Measurements from ENCODE around the gene HOXB13.

Gene HOXB13

DNA sequence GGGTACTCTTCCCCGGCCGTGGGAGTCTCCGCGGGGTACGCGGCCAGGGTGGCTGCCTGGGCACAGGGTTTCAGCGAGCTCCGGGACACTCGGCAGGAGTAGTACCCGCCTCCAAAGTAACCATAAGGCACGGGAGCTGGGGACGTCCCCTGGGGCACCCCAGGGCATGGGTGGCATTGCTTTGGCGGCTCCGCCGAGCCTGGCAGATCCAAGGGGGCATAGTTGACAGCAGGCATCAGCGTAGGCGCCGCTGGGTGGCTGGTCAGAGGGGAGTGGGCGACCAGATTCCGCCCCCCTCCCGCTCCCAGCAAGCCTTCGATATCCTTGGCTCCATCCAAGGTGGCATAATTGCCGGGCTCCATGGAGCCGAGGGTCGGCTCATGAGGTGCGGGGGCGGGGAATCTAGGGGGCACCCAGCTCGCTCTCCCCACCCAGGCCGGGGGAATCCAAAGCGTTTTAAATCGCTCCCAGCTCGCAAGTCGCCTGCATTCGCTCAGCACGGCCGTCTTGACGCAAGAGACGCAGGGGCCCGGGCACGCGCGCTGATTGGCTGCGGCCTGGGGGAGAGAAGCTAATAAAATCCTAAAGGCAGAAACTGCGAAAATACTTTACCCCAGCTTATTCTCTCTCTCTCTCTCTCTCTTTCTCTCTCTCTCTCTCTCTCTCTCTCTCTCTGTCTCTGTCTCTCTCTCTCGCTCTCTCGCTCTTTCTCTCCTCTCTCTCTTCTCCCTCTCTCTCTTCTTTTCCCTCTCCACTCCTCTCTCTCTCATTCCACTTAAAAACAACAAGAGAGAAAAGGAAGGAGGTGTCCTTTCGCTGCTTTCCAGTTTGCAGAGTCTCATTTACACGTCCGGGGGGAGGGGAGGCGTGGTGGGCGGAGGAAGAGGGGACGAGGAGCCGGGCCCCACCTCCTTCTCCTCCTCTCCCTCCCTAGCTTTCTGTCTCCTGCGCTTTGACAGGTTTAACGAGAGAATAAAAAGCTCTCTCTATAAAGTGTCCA, at the start of gene HOXB13:
TSS of gene HOXB13 (minus strand) at position 519 of the 1,000 bp plus-strand sequence. CDS start at position 362, 157 bp downstream.
- Histone ChIP-seq H3K4me2 (ENCODE audit: low read length) (no peak within 1 kb of the TSS), H3K27ac (no peak within 1 kb of the TSS), H3K9ac (no peak within 1 kb of the TSS), H3K4me3 (ENCODE audit: low read depth, low read length) (no peak within 1 kb of the TSS), H3K4me1 (no peaks in the 10 kb centered on the region), H3K9me3 (ENCODE audit: control insufficient read depth, low read length) (no peaks in the 10 kb centered on the region), H3K27me3 (ENCODE audit: control insufficient read depth, insufficient read depth, low read length) (peaks cover 41% of the 10 kb centered on the region), H3K79me2 (no peaks in the 10 kb centered on the region), H3K36me3 (ENCODE audit: control insufficient read depth, insufficient read depth, low read length) (no peaks in the 10 kb centered on the region), H2AFZ (no peak within 1 kb of the TSS)
- TF ChIP-seq, protein P1, sequence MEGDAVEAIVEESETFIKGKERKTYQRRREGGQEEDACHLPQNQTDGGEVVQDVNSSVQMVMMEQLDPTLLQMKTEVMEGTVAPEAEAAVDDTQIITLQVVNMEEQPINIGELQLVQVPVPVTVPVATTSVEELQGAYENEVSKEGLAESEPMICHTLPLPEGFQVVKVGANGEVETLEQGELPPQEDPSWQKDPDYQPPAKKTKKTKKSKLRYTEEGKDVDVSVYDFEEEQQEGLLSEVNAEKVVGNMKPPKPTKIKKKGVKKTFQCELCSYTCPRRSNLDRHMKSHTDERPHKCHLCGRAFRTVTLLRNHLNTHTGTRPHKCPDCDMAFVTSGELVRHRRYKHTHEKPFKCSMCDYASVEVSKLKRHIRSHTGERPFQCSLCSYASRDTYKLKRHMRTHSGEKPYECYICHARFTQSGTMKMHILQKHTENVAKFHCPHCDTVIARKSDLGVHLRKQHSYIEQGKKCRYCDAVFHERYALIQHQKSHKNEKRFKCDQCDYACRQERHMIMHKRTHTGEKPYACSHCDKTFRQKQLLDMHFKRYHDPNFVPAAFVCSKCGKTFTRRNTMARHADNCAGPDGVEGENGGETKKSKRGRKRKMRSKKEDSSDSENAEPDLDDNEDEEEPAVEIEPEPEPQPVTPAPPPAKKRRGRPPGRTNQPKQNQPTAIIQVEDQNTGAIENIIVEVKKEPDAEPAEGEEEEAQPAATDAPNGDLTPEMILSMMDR (IDR thresholded peaks at IDR 0.05) = no peak

DNA sequence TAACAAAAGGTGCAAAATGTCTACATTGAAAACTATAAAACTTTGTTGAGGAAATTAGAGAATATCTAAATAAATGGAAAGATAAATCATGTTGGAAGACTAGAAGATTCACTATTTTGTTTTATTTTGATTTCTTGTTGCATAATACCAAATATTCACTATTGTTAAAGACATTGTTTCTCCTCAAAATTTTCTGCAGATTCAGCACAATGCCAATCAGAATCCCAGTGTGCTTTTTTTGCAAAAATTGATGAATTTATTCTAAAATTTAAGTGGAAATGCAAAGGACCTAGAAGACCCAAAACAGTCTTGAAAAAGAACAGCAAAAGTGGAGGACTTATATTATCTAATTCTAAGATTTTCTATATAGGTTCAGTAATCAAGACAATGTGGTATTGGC, 48.1 kb upstream of the HOXB13 start:
- Histone ChIP-seq H3K4me1 (no peaks in the 10 kb centered on the region), H3K79me2 (no peaks in the 10 kb centered on the region), H3K4me2 (ENCODE audit: low read length) (no peak overlapping the region), H3K27me3 (ENCODE audit: control insufficient read depth, insufficient read depth, low read length) (no peaks in the 10 kb centered on the region), H3K4me3 (ENCODE audit: low read depth, low read length) (no peak overlapping the region), H2AFZ (no peak overlapping the region), H3K36me3 (ENCODE audit: control insufficient read depth, insufficient read depth, low read length) (no peaks in the 10 kb centered on the region), H3K9ac (no peak overlapping the region), H3K9me3 (ENCODE audit: control insufficient read depth, low read length) (no peaks in the 10 kb centered on the region), H3K27ac (no peak overlapping the region)
- TF ChIP-seq, protein P1 (IDR thresholded peaks at IDR 0.05) = no peak

DNA sequence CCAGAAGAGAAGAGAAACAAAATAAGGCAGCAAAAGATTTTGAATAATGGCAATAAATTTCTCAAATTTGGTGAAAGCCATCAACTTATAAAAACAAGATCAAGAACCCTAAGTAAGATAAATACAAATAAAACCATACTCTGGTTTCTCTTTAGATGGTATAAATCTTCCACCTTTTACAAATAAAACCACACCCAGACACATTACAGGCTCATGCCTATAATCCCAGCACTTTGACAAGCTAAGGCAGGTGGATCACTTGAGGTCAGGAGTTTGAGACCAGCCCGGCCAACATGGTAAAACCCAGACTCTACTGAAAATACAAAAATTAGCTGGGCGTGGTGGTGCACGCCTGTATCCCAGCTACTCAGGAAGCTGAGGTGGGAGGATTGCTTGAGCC, 44.7 kb upstream of the HOXB13 start:
- Histone ChIP-seq H3K9ac (no peak overlapping the region), H3K27ac (no peak overlapping the region), H3K4me2 (ENCODE audit: low read length) (no peak overlapping the region), H3K79me2 (no peaks in the 10 kb centered on the region), H3K36me3 (ENCODE audit: control insufficient read depth, insufficient read depth, low read length) (no peaks in the 10 kb centered on the region), H3K9me3 (ENCODE audit: control insufficient read depth, low read length) (no peaks in the 10 kb centered on the region), H3K27me3 (ENCODE audit: control insufficient read depth, insufficient read depth, low read length) (no peaks in the 10 kb centered on the region), H3K4me1 (no peaks in the 10 kb centered on the region), H3K4me3 (ENCODE audit: low read depth, low read length) (no peak overlapping the region), H2AFZ (no peak overlapping the region)
- TF ChIP-seq, protein P1 (IDR thresholded peaks at IDR 0.05) = no peak

DNA sequence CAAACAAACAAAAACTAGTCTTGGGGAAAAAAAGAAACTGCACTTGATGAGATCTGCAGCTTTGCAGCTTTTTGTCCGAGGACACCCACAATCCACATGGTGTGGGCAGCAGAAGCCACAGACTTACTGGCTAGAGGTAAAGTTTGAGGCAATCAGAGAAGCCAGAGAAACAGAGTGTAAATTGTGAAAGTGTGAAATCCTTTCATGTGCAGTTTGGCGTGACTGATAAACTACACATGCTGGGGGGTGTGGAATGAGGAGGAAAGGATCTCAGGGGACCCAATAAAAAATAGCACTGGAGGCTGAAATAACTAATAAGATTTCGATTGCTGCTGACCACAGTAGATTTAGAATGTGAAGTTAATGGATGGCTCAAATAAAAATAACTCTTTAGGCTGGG, 42.4 kb upstream of the HOXB13 start:
- Histone ChIP-seq H3K79me2 (no peaks in the 10 kb centered on the region), H2AFZ (no peak overlapping the region), H3K27ac (no peak overlapping the region), H3K36me3 (ENCODE audit: control insufficient read depth, insufficient read depth, low read length) (no peaks in the 10 kb centered on the region), H3K4me2 (ENCODE audit: low read length) (no peak overlapping the region), H3K4me3 (ENCODE audit: low read depth, low read length) (no peak overlapping the region), H3K4me1 (no peaks in the 10 kb centered on the region), H3K27me3 (ENCODE audit: control insufficient read depth, insufficient read depth, low read length) (no peaks in the 10 kb centered on the region), H3K9ac (no peak overlapping the region), H3K9me3 (ENCODE audit: control insufficient read depth, low read length) (no peaks in the 10 kb centered on the region)
- TF ChIP-seq, protein P1 (IDR thresholded peaks at IDR 0.05) = no peak

Measured in parathyroid adenoma (tissue), 2 donors.